ENCODE data around the gene DOCK2. TPM values are rescaled to one million over a fixed set of nuclear protein-coding genes. Genes with fewer than 3 reads are reported as not detected.

DOCK2 gene
- total RNA-seq, 1 experiment from 2014 or later, result 1.4 TPM

GRCh38 chr5:169653091-169653490, 16.0 kb downstream of the DOCK2 start:
- H3K27me3 ChIP-seq (ENCODE audit: control insufficient read depth, insufficient read depth, low read length), result no peaks in the 10 kb centered on the region
- no peak for ATAC-seq
- in situ Hi-C loops (cut with HindIII; ENCODE audit: low pct_unique_long_range_greater_than_20kb, low sequenced_read_pairs), result no loop called here
- no peaks in the 10 kb centered on the region for H3K4me1 ChIP-seq (ENCODE audit: control insufficient read depth, insufficient read depth, low read length)
- no peaks in the 10 kb centered on the region for H3K9me3 ChIP-seq (ENCODE audit: control insufficient read depth, insufficient read depth, low read depth, low read length)
- CTCF ChIA-PET, result no interaction called here
- intact Hi-C loops (cut with micrococcal nuclease; ENCODE audit: unreplicated experiment), result no loop called here
- no peak overlapping the region for H3K27ac ChIP-seq (ENCODE audit: low read length)
- POLR2A ChIA-PET, result no interaction called here
- no peak overlapping the region for H3K4me3 ChIP-seq (ENCODE audit: low read depth in 2 of 2, low read length in 2 of 2)
- no TSS peak for BruUV-seq (replicated peaks)
- TF ChIP-seq TCF7L2 (IDR thresholded peaks at IDR 0.05; ENCODE audit: low read depth, low read length), result no peak
- no peaks in the 10 kb centered on the region for H3K36me3 ChIP-seq (ENCODE audit: control insufficient read depth, insufficient read depth, low read length)
- DNase-seq (ENCODE audit: low read depth, low spot score), result no peak

DNA sequence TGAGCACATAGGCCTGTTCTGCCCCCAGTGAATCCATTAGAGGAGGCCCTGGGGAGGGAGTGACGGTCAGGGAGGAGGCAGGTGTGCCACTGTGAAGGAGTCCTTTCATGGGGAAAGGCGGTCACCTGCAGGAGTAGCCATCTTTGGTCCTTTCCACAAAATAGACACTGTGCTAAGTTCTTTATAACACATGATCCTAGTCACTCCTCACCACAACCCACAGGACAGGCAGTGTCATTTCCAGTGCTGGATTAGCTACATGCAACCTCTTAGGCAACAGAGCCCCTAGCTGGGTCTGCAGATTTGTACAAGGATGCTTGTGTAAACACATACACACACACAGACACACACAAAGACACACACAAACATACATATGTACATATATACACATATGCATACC, 18.3 kb downstream of the DOCK2 start:
- Histone ChIP-seq H3K36me3 (ENCODE audit: control insufficient read depth, insufficient read depth, low read length) (no peaks in the 10 kb centered on the region), H3K9me3 (ENCODE audit: control insufficient read depth, insufficient read depth, low read depth, low read length) (no peaks in the 10 kb centered on the region), H3K27ac (ENCODE audit: low read length) (no peak overlapping the region), H3K4me1 (ENCODE audit: control insufficient read depth, insufficient read depth, low read length) (no peaks in the 10 kb centered on the region), H3K4me3 (ENCODE audit: low read depth in 2 of 2, low read length in 2 of 2) (no peak overlapping the region), H3K27me3 (ENCODE audit: control insufficient read depth, insufficient read depth, low read length) (no peaks in the 10 kb centered on the region)
- intact Hi-C loops (cut with micrococcal nuclease; ENCODE audit: unreplicated experiment), result no loop called here
- DNase-seq (ENCODE audit: low read depth, low spot score) (no peak), ATAC-seq (no peak)
- TF ChIP-seq POLR2AphosphoS5 (IDR thresholded peaks at IDR 0.05; ENCODE audit: low read depth, low read length) (no peak), CTCF (IDR thresholded peaks at IDR 0.05) (no peak), SIN3A (IDR thresholded peaks at IDR 0.05; ENCODE audit: borderline replicate concordance, insufficient read depth, low read depth, low read length) (no peak), TCF7L2 (IDR thresholded peaks at IDR 0.05; ENCODE audit: low read depth, low read length) (no peak)
- ChIA-PET POLR2A (no interaction called here), CTCF (no interaction called here)
- in situ Hi-C loops (cut with HindIII; ENCODE audit: low pct_unique_long_range_greater_than_20kb, low sequenced_read_pairs), result no loop called here
- BruUV-seq (replicated peaks), result no TSS peak

- H3K36me3 ChIP-seq (ENCODE audit: control insufficient read depth, insufficient read depth, low read length), result no peaks in the 10 kb centered on the region
- H3K9me3 ChIP-seq (ENCODE audit: control insufficient read depth, insufficient read depth, low read depth, low read length), result no peaks in the 10 kb centered on the region
- BruUV-seq (replicated peaks), result no TSS peak
- no peak overlapping the region for H3K4me3 ChIP-seq (ENCODE audit: low read depth in 2 of 2, low read length in 2 of 2)
- ATAC-seq (no peak), DNase-seq (ENCODE audit: low read depth, low spot score) (no peak)
- no peak for TF ChIP-seq POLR2AphosphoS5 (IDR thresholded peaks at IDR 0.05; ENCODE audit: low read depth, low read length)
- TF ChIP-seq REST (IDR thresholded peaks at IDR 0.05; ENCODE audit: insufficient read depth in 1 of 2, low read depth in 2 of 2, low read length in 1 of 2), result no peak
- no peak for TF ChIP-seq TCF7L2 (IDR thresholded peaks at IDR 0.05; ENCODE audit: low read depth, low read length)
- no peak for TF ChIP-seq CTCF (IDR thresholded peaks at IDR 0.05)
- no peak for TF ChIP-seq SIN3A (IDR thresholded peaks at IDR 0.05; ENCODE audit: borderline replicate concordance, insufficient read depth, low read depth, low read length)
- ChIA-PET CTCF (no interaction called here), POLR2A (no interaction called here)
- intact Hi-C loops (cut with micrococcal nuclease; ENCODE audit: unreplicated experiment) (no loop called here), in situ Hi-C loops (cut with HindIII; ENCODE audit: low pct_unique_long_range_greater_than_20kb, low sequenced_read_pairs) (no loop called here)
- no peak overlapping the region for H3K27ac ChIP-seq (ENCODE audit: low read length)
- H3K4me1 ChIP-seq (ENCODE audit: control insufficient read depth, insufficient read depth, low read length), result no peaks in the 10 kb centered on the region
- no peaks in the 10 kb centered on the region for H3K27me3 ChIP-seq (ENCODE audit: control insufficient read depth, insufficient read depth, low read length)
Observed at GRCh38 chr5:169656125-169656901, 19.2 kb downstream of the DOCK2 start.
